Epithelial cell of umbilical artery (primary cell): Measurements from ENCODE around the gene ZNF121. TPM values are rescaled to one million over a fixed set of nuclear protein-coding genes. Genes with fewer than 3 reads are reported as not detected.

Source experiments
- total RNA-seq: library from RNA; depleted of rRNA; stranded (reverse); fragments of >200 nt; gene quantifications from 2 replicates; pipeline ENCODE4 v1.2.3, GENCODE V29; 2014

Gene ZNF121
- total RNA-seq = 35.4 and 45.9 TPM in 2 replicates

GRCh38 chr19:9584073-9584833 is at the start of gene ZNF121:
TSS of gene ZNF121 (minus strand) at chr19:9584504. CDS start at chr19:9568097, 16,407 bp downstream.

GRCh38 chr19:9621156-9622037 is 37.1 kb upstream of the ZNF121 start, which contains the start of gene ZNF561:
TSS of gene ZNF561 (minus strand) at chr19:9621232. CDS start at chr19:9619456, 1,776 bp downstream.

GRCh38 chr19:9538183-9539058 is 45.9 kb downstream of the ZNF121 start, which contains the start of gene ZNF426:
TSS of gene ZNF426 (minus strand) at chr19:9538645. CDS start at chr19:9536232, 2,413 bp downstream.

Other genes with a start within 250 kb of the ZNF121 start
- 0.97 and 1.7 TPM in 2 replicates for gene ZNF177, start 221.5 kb downstream of the ZNF121 start, total RNA-seq
- 7.1 and 9.7 TPM in 2 replicates for gene ZNF266, start 148.9 kb downstream of the ZNF121 start, total RNA-seq
- gene ZNF560, start 85.9 kb downstream of the ZNF121 start, total RNA-seq = not detected in 2 replicates
- 20.1 and 21.4 TPM in 2 replicates for gene ZNF426, start 45.9 kb downstream of the ZNF121 start, total RNA-seq
- gene ZNF561, start 36.7 kb upstream of the ZNF121 start, total RNA-seq = 37.4 and 39.4 TPM in 2 replicates
- gene ZNF562, start 90.6 kb upstream of the ZNF121 start, total RNA-seq = 19.8 and 35.0 TPM in 2 replicates
- gene ZNF846, start 184.2 kb upstream of the ZNF121 start, total RNA-seq = 2.6 and 5.3 TPM in 2 replicates
- 7.1 and 10.4 TPM in 2 replicates for gene FBXL12, start 234.6 kb upstream of the ZNF121 start, total RNA-seq
- 258 and 446 TPM in 2 replicates for gene UBL5, start 243.4 kb upstream of the ZNF121 start, total RNA-seq